Hematopoietic multipotent progenitor cell treated with erythropoietin and hydrocortisone succinate and interleukin-3 and kit ligand, for 8 days (in vitro differentiated cells): ENCODE measurements around the gene NMT1.
"Not testable (repeated sequence)": the region's sequence is repeated elsewhere in the genome, so short reads cannot be mapped to it uniquely, and the experiment has no call there.

Experiments used
- DNase-seq: peaks from one replicate; pipeline ENCODE4 v3.0.0-alpha.2; 2015

The NMT1 gene

GRCh38 chr17:45038728-45039634 lies 22.1 kb upstream of the NMT1 start:
- no peak for DNase-seq

GRCh38 chr17:45040459-45040858 lies 20.7 kb upstream of the NMT1 start:
- DNase-seq: no peak

DNA sequence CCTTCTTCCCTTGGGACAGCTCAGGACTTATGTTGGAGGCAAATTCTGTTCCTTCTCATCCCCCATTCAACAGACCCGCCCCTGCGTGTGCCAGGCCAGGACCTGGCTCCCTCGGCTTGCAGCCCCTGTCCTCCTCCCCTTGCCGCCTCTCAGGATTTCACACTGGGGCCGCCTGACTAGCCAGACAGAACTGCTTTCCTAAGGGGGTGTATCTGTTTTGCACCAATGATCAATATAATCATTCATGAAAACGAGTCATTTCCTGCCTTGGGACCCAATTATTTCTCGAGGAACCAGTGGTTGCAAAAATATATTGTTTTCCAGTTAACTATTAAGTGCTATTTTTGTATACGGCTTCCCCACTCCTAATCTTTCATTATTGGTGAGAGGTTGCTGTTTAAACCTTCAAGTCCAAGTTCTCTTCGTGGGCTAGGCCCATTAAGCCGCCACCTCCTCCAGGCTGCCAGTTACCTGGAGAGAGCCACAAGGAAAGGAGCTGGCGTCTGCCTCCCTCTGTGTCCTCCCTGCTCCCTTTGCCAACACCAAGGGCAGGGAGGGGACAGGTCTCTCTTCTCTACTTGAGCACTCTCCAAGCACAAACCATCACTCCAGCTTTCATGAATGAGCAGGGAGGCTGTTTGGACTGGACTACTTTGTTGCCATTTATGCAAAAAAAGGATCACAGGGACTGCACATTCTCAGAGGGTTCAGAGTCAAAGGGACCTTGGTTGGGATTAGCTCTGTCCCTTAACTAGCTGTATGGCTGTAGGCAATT lies 18.6 kb upstream of the NMT1 start:
- no peak for DNase-seq

GRCh38 chr17:45043813-45044540 lies 17.1 kb upstream of the NMT1 start:
- no peak for DNase-seq

GRCh38 chr17:45046537-45047125 lies 14.5 kb upstream of the NMT1 start:
- DNase-seq: no peak

DNA sequence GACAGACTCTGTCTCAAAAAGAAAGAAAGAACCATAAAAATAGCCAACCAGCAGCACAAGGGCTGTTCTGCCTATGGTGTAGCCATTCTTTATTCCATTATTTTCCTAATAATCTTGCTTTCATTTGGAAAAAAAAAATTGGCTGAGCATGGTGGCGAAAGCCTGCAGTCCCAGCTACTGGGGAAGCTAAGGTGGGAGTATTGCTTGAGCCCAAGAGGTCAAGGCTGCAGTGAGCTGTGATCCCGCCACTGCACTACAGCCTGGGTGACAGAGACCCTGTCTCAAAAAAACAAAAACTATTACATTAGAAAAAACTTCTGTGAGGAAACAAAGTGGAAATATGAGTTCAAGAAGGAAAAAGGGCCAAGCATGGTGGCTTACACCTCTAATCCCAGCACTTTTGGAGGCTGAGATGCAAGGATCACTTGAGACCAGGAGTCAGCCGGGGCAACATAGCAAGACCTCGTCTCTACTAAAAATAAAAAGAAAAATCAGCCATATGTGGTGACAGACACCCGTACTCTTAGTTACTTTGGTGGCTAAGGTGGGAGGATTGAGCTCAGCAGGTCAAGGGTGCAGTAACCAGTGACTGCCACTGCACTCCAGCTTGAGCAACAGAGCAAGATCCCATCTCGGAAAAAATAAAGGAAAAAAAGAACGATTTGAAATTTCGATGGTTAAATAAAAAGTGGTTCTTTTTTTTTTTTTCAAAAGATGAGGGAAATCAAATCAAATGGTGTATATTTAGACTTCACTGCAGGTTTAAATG lies 12.1 kb upstream of the NMT1 start:
- DNase-seq: peak; percentile 29

- peak; percentile 43 for DNase-seq
These were observed 10.5 kb upstream of the NMT1 start for GRCh38 chr17:45050481-45051059.

- DNase-seq: peak; percentile 94
These were observed 9.9 kb upstream of the NMT1 start, which contains the start of gene DCAKD for GRCh38 chr17:45051060-45051719. Gene DCAKD, minus strand, starts transcription at chr17:45051632. Its CDS starts 16,747 bp downstream, at chr17:45034885.

DNA sequence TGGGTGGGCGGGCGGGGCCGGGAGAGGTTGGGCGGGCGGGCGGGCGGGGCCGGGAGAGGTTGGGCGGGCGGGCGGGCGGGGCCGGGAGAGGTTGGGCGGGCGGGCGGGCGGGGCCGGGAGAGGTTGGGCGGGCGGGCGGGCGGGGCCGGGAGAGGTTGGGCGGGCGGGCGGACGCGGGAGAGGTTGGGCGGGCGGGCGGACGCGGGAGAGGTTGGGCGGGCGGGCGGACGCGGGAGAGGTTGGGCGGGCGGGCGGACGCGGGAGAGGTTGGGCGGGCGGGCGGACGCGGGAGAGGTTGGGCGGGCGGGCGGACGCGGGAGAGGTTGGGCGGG lies 9.4 kb upstream of the NMT1 start:
- DNase-seq: not testable (repeated sequence)

DNA sequence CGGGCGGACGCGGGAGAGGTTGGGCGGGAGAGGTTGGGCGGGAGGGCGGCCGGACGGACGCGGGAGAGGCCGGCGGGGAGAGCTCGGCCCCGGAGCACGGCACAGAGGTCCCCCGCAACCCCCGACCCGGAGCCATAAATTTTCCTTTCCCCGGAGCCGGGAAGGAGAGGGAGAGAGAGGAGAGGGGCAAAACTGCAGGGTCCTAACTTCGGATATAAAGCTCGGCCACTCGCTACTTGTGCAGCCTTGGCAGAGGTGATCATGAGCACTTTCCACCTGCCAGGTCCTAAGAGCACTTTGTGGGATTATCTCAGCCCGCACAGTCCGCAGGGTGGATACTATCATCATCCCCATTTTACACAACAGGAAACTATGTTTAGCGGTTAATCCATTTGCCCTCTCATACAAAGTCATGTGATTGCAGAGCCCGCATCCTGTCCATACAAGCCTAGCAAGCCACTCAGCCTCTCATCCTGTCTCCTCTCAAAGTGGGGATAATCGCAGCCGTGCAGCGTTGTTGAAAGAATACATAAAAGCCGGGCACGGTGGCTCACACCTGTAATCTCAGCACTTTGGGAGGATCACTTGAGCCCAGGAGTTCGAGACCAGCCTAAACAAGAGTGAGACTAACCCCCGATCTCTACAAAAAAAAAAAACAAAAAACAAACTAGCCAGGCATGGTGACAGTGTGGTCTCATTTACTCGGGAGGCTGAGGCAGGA lies 8.9 kb upstream of the NMT1 start:
- peak; percentile 73 for DNase-seq

GRCh38 chr17:45060382-45060796 lies 728 bp upstream of the NMT1 start:
- DNase-seq: no peak

GRCh38 chr17:45061606-45062205 lies 589 bp downstream of the NMT1 start:
- no peak for DNase-seq

DNA sequence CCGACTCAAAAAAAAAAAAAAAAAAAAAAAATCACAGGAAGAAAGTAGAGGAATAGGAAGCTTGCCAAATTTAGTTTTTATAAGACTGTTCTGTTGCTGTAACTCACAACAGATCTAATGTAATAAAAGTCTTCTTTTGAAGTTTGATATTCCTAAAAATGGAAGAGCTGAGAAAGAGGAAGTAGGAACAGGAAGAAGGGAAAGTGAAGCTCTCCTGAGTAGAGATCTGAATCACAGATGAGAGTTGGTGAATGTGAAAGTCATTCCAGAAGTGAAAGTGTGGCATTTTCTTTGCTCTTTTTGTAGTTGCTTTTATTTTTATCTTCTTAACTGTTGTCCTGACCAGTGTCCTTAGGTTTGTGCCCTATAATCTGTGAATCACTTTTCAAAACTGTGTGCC lies 2.1 kb downstream of the NMT1 start:
- DNase-seq: no peak

DNA sequence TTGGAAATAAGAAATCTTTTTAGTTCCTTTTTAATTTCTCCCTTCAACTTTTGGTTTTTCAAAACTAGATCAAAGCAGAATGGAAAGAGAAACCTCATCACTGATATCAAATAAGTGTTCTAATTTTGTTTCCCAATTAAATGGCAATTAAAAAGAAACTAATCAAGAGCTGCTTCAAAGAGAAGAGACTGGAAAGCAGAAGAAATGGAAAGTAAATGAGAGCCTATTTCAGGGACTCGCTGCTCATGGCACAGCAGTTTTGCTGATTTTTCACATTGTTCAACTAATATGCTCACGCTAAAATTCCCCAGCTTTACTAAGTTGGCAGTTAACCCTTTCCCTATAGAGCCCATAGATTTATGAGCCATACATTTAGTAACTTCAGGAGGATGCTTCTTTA lies 6.5 kb downstream of the NMT1 start:
- DNase-seq: no peak

GRCh38 chr17:45070001-45070400 lies 8.9 kb downstream of the NMT1 start:
- no peak for DNase-seq

DNA sequence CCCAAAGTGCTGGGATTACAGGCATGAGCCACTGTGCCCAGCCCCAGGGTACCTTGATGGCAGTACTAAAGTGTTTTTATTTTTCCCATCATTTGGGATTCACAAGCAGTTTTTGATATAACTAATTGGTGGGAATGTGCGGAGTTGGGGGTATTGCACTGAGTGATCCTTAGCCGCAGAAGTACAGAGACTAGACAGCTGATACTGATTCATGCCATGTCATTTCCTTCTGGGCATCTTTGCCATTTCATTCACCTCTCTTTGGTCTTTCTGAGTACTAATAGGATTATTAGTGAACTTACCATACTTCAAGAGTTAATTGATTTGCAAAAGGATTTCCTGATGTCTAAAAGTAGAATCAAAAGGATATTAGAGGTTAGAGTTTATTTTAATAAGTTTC lies 9.7 kb downstream of the NMT1 start:
- no peak for DNase-seq

GRCh38 chr17:45073414-45074070 lies 12.4 kb downstream of the NMT1 start:
- no peak for DNase-seq

DNA sequence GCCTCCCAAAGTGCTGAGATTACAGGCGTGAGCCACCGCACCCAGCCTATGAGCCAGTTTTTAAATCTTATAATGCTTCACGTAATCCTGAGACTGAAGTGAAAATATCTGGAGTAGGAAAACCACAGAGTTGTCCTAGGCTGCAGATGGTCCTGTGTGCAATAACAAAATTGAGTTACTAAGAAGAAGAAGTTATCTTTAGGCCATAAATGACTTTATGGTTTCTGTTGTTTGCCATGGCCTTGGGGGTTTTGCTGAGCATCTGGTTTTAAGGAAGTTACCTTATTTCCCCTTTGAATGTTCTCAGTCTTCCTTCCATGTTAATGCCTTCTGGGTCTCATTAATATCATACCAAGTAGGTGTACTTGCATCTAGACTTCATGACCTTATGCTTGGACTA lies 16.5 kb downstream of the NMT1 start:
- DNase-seq: no peak

GRCh38 chr17:45081047-45081703 lies 20.1 kb downstream of the NMT1 start:
- DNase-seq: no peak
